Stimulated activated CD8-positive, alpha-beta memory T cell treated with anti-CD3 and anti-CD28 coated beads, Interleukin-12 subunit alpha, Interleukin-12 subunit beta, amount 100 ng/mL, for 1 hour (primary cell): ENCODE results near the gene ARHGEF33.

Experiments
- DNase-seq: peaks from one replicate; pipeline ENCODE4 v3.0.0-alpha.2; 2020; ENCODE audit warnings: low read depth

Gene ARHGEF33

GRCh38 chr2:39017334-39017733 lies 127.7 kb downstream of the ARHGEF33 start:
- DNase-seq = no peak

- no peak for DNase-seq
Measured at GRCh38 chr2:39018638-39019037, 129.0 kb downstream of the ARHGEF33 start.

GRCh38 chr2:39020383-39020782 lies 130.7 kb downstream of the ARHGEF33 start:
- no peak for DNase-seq

DNA sequence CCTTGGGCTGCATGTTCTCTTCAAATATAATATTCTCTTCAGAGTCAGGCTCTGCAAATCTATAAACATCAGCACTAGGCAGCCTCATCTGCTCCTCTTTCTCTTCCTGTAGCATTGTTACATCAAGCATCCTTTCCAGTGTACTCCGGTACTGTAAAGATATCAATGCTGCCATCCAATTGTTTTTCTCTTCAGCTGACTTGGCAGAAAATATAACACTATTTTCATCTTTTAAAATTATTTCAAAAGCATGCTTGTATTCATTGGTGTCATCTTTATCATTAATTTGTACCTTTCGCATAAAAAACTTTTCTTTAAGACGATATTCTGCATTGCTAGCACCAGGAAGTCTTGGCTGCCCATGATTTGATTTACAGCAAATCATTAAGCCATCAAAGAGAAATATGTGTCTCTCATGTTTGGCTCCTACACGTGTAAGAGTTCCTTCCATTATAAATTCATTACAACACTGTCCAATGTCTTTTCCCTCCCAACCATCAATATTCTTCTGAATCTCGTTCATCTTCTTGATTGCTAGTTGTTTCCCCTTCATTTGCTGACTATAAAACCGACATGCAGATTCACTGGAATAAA lies 133.1 kb downstream of the ARHGEF33 start:
- no peak for DNase-seq

DNA sequence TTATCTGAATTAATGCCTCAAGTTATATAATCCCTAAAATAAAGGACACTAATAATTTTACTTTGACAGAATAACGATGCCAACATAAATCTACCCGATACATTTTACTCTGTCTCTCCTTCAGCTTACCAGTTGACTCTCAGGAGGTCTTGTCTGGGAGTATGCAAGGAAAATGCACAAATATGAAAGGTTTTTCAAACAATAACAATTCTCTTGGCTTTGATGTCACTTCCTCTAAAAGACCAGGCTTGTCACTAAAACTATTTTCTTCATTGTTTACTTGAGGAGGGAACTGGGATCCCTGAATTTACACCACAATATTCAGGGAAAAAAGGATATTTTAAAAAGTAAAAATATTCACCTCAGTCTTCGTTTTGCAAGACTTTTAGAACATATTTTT lies 134.0 kb downstream of the ARHGEF33 start:
- DNase-seq = no peak

- no peak for DNase-seq
Measured at GRCh38 chr2:39024833-39025232, 135.2 kb downstream of the ARHGEF33 start.
